ENCODE measurements around the gene CNEP1R1. TPM values are rescaled to one million over a fixed set of nuclear protein-coding genes. Genes with fewer than 3 reads are reported as not detected.

CNEP1R1 gene
- total and polyA plus RNA-seq, 2 donors from 2014 or later = 9.4 to 19.4 TPM

- DNase-seq (no peak), FAIRE-seq (no peak)
- Histone ChIP-seq H3K9ac (ENCODE audit: low read length in 3 of 3) (no peak overlapping the region), H3K36me3 (ENCODE audit: control insufficient read depth in 2 of 3, insufficient read depth in 3 of 3, low read length in 3 of 3) (no peaks in the 10 kb centered on the region), H3K4me1 (ENCODE audit: control insufficient read depth in 2 of 3, insufficient read depth in 2 of 3, low read depth in 1 of 3, low read length in 3 of 3) (no peaks in the 10 kb centered on the region), H3K4me3 (ENCODE audit: low read length in 3 of 3) (no peak overlapping the region), H3K27ac (ENCODE audit: low read depth in 2 of 2, low read length in 2 of 2) (no peak overlapping the region), H3K9me3 (ENCODE audit: control insufficient read depth in 2 of 3, insufficient read depth in 1 of 3, low read length in 3 of 3) (no peaks in the 10 kb centered on the region), H3K27me3 (ENCODE audit: control insufficient read depth, insufficient read depth, low read length) (no peaks in the 10 kb centered on the region)
- no peak for TF ChIP-seq CTCF (IDR thresholded peaks at IDR 0.05; ENCODE audit: borderline replicate concordance, extremely low read depth, insufficient read depth)
- intact Hi-C loops (cut with DNase I) = no loop called here
Observed at GRCh38 chr16:49997721-49998251, 27.2 kb upstream of the CNEP1R1 start.

- intact Hi-C loops (cut with DNase I) = no loop called here
- no peak overlapping the region for H3K9ac ChIP-seq (ENCODE audit: low read length in 3 of 3)
- H3K27ac ChIP-seq (ENCODE audit: low read depth in 2 of 2, low read length in 2 of 2) = no peak overlapping the region
- H3K9me3 ChIP-seq (ENCODE audit: control insufficient read depth in 2 of 3, insufficient read depth in 1 of 3, low read length in 3 of 3) = no peaks in the 10 kb centered on the region
- no peak for FAIRE-seq
- no peaks in the 10 kb centered on the region for H3K4me1 ChIP-seq (ENCODE audit: control insufficient read depth in 2 of 3, insufficient read depth in 2 of 3, low read depth in 1 of 3, low read length in 3 of 3)
- no peak for TF ChIP-seq CTCF (IDR thresholded peaks at IDR 0.05; ENCODE audit: borderline replicate concordance, extremely low read depth, insufficient read depth)
- no peak for DNase-seq
- H3K36me3 ChIP-seq (ENCODE audit: control insufficient read depth in 2 of 3, insufficient read depth in 3 of 3, low read length in 3 of 3) = no peaks in the 10 kb centered on the region
- H3K4me3 ChIP-seq (ENCODE audit: low read length in 3 of 3) = no peak overlapping the region
- H3K27me3 ChIP-seq (ENCODE audit: control insufficient read depth, insufficient read depth, low read length) = no peaks in the 10 kb centered on the region
Observed at GRCh38 chr16:49998991-49999390, 26.0 kb upstream of the CNEP1R1 start.

- intact Hi-C loops (cut with DNase I) = no loop called here
Observed at GRCh38 chr16:50001144-50001543, 23.9 kb upstream of the CNEP1R1 start.

More at GRCh38 chr16:50001144-50001543, 23.9 kb upstream of the CNEP1R1 start:
- DNase-seq (no peak), FAIRE-seq (no peak)
- Histone ChIP-seq H3K27me3 (ENCODE audit: control insufficient read depth, insufficient read depth, low read length) (no peaks in the 10 kb centered on the region), H3K4me1 (ENCODE audit: control insufficient read depth in 2 of 3, insufficient read depth in 2 of 3, low read depth in 1 of 3, low read length in 3 of 3) (no peaks in the 10 kb centered on the region), H3K36me3 (ENCODE audit: control insufficient read depth in 2 of 3, insufficient read depth in 3 of 3, low read length in 3 of 3) (no peaks in the 10 kb centered on the region), H3K9me3 (ENCODE audit: control insufficient read depth in 2 of 3, insufficient read depth in 1 of 3, low read length in 3 of 3) (no peaks in the 10 kb centered on the region), H3K9ac (ENCODE audit: low read length in 3 of 3) (no peak overlapping the region), H3K27ac (ENCODE audit: low read depth in 2 of 2, low read length in 2 of 2) (no peak overlapping the region), H3K4me3 (ENCODE audit: low read length in 3 of 3) (no peak overlapping the region)
- TF ChIP-seq CTCF (IDR thresholded peaks at IDR 0.05; ENCODE audit: borderline replicate concordance, extremely low read depth, insufficient read depth) = no peak

All from kidney (tissue), 14 donors.